Activated CD8-positive, alpha-beta T cell treated with anti-CD3 and anti-CD28 coated beads for 36 hours (primary cell): ENCODE measurements around the gene CPLANE1. TPM values are rescaled to one million over a fixed set of nuclear protein-coding genes. Genes with fewer than 3 reads are reported as not detected.

Experiments used
- ATAC-seq: fragments of 200-7000 bp; cut with Tn5 transposase; one replicate; pipeline ENCODE4 v1.10.0; 2021; ENCODE audit warnings: mild to moderate bottlenecking, moderate library complexity
- CTCF ChIA-PET: fragments of 350-600 bp; sonication (Branson Sonifier 250); formaldehyde crosslinking; loops from one replicate; lab custom pipeline; 2021; ENCODE audit warnings: antibody characterized with exemption; lab: Charles Lee
- POLR2A ChIA-PET: fragments of 350-600 bp; sonication (Branson Sonifier 250); formaldehyde crosslinking; loops from one replicate; lab custom pipeline; 2021; ENCODE audit warnings: antibody characterized with exemption; lab: Charles Lee
- DNase-seq: peaks from one replicate; pipeline ENCODE4 v3.0.0-alpha.2; 2020
- H3K27ac Mint-ChIP-seq: one replicate; pipeline ENCODE4 v1.8.0; 2021; ENCODE audit warnings: mild to moderate bottlenecking, mixed read lengths
- H3K27me3 Mint-ChIP-seq: one replicate; pipeline ENCODE4 v1.8.0; 2021; ENCODE audit warnings: mixed read lengths
- H3K36me3 Mint-ChIP-seq: one replicate; pipeline ENCODE4 v1.8.0; 2021; ENCODE audit warnings: low read depth, mixed read lengths
- H3K4me1 Mint-ChIP-seq: one replicate; pipeline ENCODE4 v1.8.0; 2021; ENCODE audit warnings: low read depth, mixed read lengths
- H3K4me3 Mint-ChIP-seq: one replicate; pipeline ENCODE4 v1.8.0; 2021; ENCODE audit warnings: mild to moderate bottlenecking, moderate library complexity, mixed read lengths
- H3K9me3 Mint-ChIP-seq: one replicate; pipeline ENCODE4 v1.8.0; 2021; ENCODE audit warnings: mixed read lengths
- intact Hi-C: fragments of 100-400 bp; cut with micrococcal nuclease; formaldehyde crosslinking; loops from one replicate; pipeline ENCODE4 v1.10.0; 2022
- total RNA-seq, 2 experiments: library from RNA; stranded (reverse); gene quantifications; one replicate each; pipeline ENCODE4 v1.2.3, GENCODE V29; 2021
- TF ChIP-seq, protein P1 (sequence below): fragments of 200-600 bp; IDR thresholded peaks from one replicate; pipeline ENCODE4 v1.8.0; 2022; ENCODE audit warnings: antibody characterized with exemption, mild to moderate bottlenecking

The CPLANE1 gene
- total RNA-seq, 2 experiments from 2014 or later, result 4.8 to 4.9 TPM

DNA sequence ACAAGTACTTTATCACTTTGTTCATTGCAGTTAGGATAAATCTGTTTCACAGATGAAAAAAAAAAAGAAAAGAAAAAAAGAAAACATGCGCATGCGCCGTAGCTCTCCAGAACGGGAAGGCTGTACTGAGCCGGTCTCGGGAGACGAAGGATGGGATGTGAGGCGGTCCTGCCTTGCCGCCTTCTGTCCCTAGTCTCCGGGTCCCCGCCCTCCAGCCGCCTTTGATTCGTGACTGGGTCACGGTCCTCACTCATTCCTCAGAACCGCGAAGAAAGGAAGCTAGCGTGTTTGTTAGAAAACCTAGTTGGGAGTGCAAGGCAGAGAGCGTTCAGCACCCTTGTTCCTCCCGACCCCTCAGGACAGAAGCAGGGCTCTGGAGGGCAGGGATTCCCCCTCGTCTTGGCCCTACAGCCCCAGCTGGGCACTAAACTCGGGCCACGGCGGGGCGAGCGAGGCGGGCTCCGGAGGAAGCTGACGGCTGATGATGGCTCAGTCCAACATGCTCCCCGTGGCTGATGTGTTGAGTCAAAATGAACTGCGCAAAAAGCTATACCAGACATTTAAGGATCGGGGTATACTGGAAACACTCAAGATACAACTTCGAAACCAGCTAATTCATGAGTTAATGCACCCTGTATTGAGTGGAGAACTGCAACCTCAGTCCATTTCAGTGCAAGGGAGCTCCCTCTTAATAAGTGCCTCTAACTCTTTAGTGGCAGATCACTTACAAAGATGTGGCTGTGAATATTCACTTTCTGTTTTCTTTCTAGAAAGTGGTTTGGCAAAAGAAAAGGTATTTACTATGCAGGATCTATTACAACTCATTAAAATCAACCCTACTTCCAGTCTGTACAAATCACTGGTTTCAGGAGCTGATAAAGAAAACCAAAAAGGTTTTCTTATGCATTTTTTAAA, 40.0 kb downstream of the CPLANE1 start:
- POLR2A ChIA-PET, result interaction anchor here (0.6 to 1.5 kb wide), 3 partner anchors 10 to 111 kb away, joined by 3 to 5 read pairs (median 3); no protein-coding TSS in a partner anchor
- CTCF ChIA-PET, result interaction anchor here (0.8 to 1.2 kb wide), 2 partner anchors 9 to 44 kb away, joined by 3 read pairs; no protein-coding TSS in a partner anchor
- H3K27ac Mint-ChIP-seq, result peak overlapping the region; percentile 81

GRCh38 chr5:37207802-37208201, 41.4 kb downstream of the CPLANE1 start:
- ATAC-seq (no peak), DNase-seq (no peak)
- TF ChIP-seq, protein P1, sequence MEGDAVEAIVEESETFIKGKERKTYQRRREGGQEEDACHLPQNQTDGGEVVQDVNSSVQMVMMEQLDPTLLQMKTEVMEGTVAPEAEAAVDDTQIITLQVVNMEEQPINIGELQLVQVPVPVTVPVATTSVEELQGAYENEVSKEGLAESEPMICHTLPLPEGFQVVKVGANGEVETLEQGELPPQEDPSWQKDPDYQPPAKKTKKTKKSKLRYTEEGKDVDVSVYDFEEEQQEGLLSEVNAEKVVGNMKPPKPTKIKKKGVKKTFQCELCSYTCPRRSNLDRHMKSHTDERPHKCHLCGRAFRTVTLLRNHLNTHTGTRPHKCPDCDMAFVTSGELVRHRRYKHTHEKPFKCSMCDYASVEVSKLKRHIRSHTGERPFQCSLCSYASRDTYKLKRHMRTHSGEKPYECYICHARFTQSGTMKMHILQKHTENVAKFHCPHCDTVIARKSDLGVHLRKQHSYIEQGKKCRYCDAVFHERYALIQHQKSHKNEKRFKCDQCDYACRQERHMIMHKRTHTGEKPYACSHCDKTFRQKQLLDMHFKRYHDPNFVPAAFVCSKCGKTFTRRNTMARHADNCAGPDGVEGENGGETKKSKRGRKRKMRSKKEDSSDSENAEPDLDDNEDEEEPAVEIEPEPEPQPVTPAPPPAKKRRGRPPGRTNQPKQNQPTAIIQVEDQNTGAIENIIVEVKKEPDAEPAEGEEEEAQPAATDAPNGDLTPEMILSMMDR, result no peak
- peaks cover 3% of the 10 kb centered on the region for H3K4me1 Mint-ChIP-seq
- POLR2A ChIA-PET, result no interaction called here
- H3K4me3 Mint-ChIP-seq, result no peak overlapping the region
- H3K36me3 Mint-ChIP-seq, result peaks cover 7% of the 10 kb centered on the region
- CTCF ChIA-PET, result no interaction called here
- intact Hi-C loops, result no loop called here
- H3K27ac Mint-ChIP-seq, result no peak overlapping the region
- no peaks in the 10 kb centered on the region for H3K27me3 Mint-ChIP-seq
- no peaks in the 10 kb centered on the region for H3K9me3 Mint-ChIP-seq

More for the DNA sequence above, 40.0 kb downstream of the CPLANE1 start:
- Mint-ChIP-seq H3K4me3 (peak overlapping the region; percentile 72), H3K9me3 (no peaks in the 10 kb centered on the region), H3K4me1 (peaks cover 3% of the 10 kb centered on the region), H3K27me3 (no peaks in the 10 kb centered on the region), H3K36me3 (peaks cover 7% of the 10 kb centered on the region)
- intact Hi-C loops, result no loop called here
- DNase-seq (peak; percentile 12), ATAC-seq (peak; percentile 55)
- TF ChIP-seq, protein P1, result no peak

DNA sequence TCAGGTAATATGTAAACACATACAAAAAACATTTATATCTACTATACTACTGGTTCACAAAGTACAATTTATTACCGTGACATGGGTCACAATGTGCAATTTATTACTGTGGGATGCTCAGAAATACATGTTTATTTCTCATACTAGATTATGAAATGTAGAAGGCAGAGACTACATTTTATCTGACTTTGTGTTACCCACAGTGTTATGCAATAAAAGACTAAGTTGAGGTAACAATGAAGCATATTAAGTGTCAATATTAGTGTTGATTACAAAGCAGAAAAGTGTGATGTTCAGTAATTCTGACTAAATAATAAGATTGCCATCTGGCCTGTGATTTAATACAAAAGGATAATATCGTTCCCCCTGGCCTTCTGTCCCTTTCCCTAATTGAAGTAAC, 42.4 kb downstream of the CPLANE1 start:
- DNase-seq (no peak), ATAC-seq (no peak)
- Mint-ChIP-seq H3K27ac (no peak overlapping the region), H3K36me3 (peaks cover 2% of the 10 kb centered on the region), H3K4me3 (no peak overlapping the region), H3K4me1 (peaks cover 3% of the 10 kb centered on the region), H3K9me3 (no peaks in the 10 kb centered on the region), H3K27me3 (no peaks in the 10 kb centered on the region)
- TF ChIP-seq, protein P1, result no peak
- POLR2A ChIA-PET, result no interaction called here
- intact Hi-C loops, result no loop called here
- CTCF ChIA-PET, result no interaction called here

DNA sequence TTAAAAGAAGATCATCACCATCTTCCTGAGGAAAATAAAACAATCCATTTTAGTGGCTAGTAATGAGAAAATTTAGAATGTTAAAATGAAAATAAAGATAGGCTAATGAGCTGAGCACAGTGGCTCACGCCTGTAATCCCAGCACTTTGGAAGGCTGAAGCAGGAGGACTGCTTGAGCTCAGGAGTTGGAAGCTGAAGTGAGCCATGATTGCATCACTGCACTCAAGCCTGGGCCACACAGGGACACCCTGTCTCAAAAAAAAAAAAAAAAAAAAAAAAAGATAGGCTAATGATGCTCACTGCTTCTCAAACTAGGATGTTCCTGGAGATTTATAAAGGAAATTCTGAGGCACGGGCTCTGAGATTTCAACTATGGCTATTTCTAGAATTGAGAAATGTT, 50.3 kb downstream of the CPLANE1 start:
- ATAC-seq (no peak), DNase-seq (no peak)
- POLR2A ChIA-PET, result interaction anchor here (0.6 to 1.6 kb wide), 2 partner anchors 11 to 34 kb away, joined by 3 to 5 read pairs; no protein-coding TSS in a partner anchor
- Mint-ChIP-seq H3K9me3 (no peaks in the 10 kb centered on the region), H3K36me3 (peaks cover 11% of the 10 kb centered on the region), H3K27me3 (no peaks in the 10 kb centered on the region), H3K27ac (no peak overlapping the region), H3K4me1 (peaks cover 20% of the 10 kb centered on the region), H3K4me3 (no peak overlapping the region)
- TF ChIP-seq, protein P1, result no peak
- CTCF ChIA-PET, result no interaction called here
- intact Hi-C loops, result no loop called here

GRCh38 chr5:37198061-37198460, 51.1 kb downstream of the CPLANE1 start:
- POLR2A ChIA-PET, result interaction anchor here (1.0 kb wide), 1 partner anchor 11 kb away, joined by 3 read pairs; no protein-coding TSS in a partner anchor
- Mint-ChIP-seq H3K9me3 (no peaks in the 10 kb centered on the region), H3K4me1 (peaks cover 20% of the 10 kb centered on the region), H3K4me3 (peak overlapping the region; percentile 61), H3K27me3 (no peaks in the 10 kb centered on the region), H3K27ac (peak overlapping the region; percentile 89), H3K36me3 (peaks cover 11% of the 10 kb centered on the region)
- ATAC-seq (peak; percentile 72), DNase-seq (peak; percentile 17)
- TF ChIP-seq, protein P1, result no peak
- intact Hi-C loops, result no loop called here
- CTCF ChIA-PET, result no interaction called here
